ENCODE results near the gene EDN1. TPM values are rescaled to one million over a fixed set of nuclear protein-coding genes. Genes with fewer than 3 reads are reported as not detected.

Gene EDN1
- total RNA-seq, 1 donor from 2014 or later = 64.4 TPM

DNA sequence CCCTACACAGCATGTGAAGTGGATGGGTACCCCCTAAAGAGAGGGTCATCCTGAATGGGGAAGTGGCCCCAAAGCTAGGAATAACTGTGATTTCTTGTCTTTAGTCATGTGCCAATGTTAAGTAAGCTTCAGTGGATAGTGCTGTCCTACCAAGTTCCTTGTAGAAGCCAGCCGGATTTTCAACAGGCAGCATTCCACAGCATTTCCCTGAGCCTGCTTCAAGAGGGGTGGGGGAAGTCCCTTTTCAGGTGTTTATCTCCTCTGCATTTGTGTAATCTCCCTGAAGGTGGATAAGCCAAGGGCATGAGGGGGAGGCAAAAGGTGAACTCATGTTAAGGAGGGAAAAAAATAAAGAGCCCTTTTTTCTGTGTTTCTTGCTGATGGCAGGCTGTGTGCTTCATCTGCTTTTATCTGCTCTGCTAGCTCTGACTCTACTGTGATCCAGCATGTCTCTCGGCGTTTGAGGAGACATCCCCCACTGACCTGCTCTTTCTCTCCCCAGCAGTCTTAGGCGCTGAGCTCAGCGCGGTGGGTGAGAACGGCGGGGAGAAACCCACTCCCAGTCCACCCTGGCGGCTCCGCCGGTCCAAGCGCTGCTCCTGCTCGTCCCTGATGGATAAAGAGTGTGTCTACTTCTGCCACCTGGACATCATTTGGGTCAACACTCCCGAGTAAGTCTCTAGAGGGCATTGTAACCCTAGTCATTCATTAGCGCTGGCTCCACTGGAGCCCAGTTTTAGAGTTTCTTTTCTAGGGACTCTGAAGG lies 1.9 kb downstream of the EDN1 start:
- FAIRE-seq = no peak
- Mint-ChIP-seq H3K27me3 (ENCODE audit: low read depth, unreplicated experiment) (no peaks in the 10 kb centered on the region), H3K4me3 (ENCODE audit: unreplicated experiment) (peak overlapping the region; percentile 92), H3K9me3 (ENCODE audit: unreplicated experiment) (peaks cover 1% of the 10 kb centered on the region), H3K27ac (ENCODE audit: unreplicated experiment) (peak overlapping the region; percentile 84), H3K4me1 (ENCODE audit: low read depth, unreplicated experiment) (peaks cover 25% of the 10 kb centered on the region), H3K36me3 (ENCODE audit: low read depth, unreplicated experiment) (peaks cover 12% of the 10 kb centered on the region)
- H3K4me3 ChIP-seq (ENCODE audit: insufficient read depth, low read depth, low read length) = peak overlapping the region; percentile 83
- H3K4me1 ChIP-seq (ENCODE audit: insufficient read depth, low read length) = peaks cover 36% of the 10 kb centered on the region
- peak; percentile 39 for DNase-seq (ENCODE audit: low read depth)
- no peaks in the 10 kb centered on the region for H3K9me3 ChIP-seq (ENCODE audit: insufficient read depth, low read depth, low read length)
- no peaks in the 10 kb centered on the region for H3K27me3 ChIP-seq (ENCODE audit: insufficient read depth, low read length)
- H3K4me2 ChIP-seq (ENCODE audit: low read length) = peak overlapping the region; percentile 97
- H2AFZ ChIP-seq (ENCODE audit: low read depth, low read length) = peak overlapping the region; percentile 58
- peak overlapping the region; percentile 32 for H3K27ac ChIP-seq (ENCODE audit: low read depth, low read length)
- peaks cover 22% of the 10 kb centered on the region for H3K36me3 ChIP-seq (ENCODE audit: insufficient read depth, low read length)
- H3K9ac ChIP-seq (ENCODE audit: low read length) = peak overlapping the region; percentile 93
- TF ChIP-seq, protein P1, sequence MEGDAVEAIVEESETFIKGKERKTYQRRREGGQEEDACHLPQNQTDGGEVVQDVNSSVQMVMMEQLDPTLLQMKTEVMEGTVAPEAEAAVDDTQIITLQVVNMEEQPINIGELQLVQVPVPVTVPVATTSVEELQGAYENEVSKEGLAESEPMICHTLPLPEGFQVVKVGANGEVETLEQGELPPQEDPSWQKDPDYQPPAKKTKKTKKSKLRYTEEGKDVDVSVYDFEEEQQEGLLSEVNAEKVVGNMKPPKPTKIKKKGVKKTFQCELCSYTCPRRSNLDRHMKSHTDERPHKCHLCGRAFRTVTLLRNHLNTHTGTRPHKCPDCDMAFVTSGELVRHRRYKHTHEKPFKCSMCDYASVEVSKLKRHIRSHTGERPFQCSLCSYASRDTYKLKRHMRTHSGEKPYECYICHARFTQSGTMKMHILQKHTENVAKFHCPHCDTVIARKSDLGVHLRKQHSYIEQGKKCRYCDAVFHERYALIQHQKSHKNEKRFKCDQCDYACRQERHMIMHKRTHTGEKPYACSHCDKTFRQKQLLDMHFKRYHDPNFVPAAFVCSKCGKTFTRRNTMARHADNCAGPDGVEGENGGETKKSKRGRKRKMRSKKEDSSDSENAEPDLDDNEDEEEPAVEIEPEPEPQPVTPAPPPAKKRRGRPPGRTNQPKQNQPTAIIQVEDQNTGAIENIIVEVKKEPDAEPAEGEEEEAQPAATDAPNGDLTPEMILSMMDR (IDR thresholded peaks at IDR 0.05; ENCODE audit: insufficient read depth, low read depth, low read length) = peak; percentile 22
- no peak for TF ChIP-seq EZH2 (IDR thresholded peaks at IDR 0.05; ENCODE audit: insufficient read depth, low read length)
- peaks cover 20% of the 10 kb centered on the region for H3K79me2 ChIP-seq (ENCODE audit: insufficient read depth, low read length)
- H4K20me1 ChIP-seq (ENCODE audit: insufficient read depth, low read length) = peaks cover 20% of the 10 kb centered on the region

DNA sequence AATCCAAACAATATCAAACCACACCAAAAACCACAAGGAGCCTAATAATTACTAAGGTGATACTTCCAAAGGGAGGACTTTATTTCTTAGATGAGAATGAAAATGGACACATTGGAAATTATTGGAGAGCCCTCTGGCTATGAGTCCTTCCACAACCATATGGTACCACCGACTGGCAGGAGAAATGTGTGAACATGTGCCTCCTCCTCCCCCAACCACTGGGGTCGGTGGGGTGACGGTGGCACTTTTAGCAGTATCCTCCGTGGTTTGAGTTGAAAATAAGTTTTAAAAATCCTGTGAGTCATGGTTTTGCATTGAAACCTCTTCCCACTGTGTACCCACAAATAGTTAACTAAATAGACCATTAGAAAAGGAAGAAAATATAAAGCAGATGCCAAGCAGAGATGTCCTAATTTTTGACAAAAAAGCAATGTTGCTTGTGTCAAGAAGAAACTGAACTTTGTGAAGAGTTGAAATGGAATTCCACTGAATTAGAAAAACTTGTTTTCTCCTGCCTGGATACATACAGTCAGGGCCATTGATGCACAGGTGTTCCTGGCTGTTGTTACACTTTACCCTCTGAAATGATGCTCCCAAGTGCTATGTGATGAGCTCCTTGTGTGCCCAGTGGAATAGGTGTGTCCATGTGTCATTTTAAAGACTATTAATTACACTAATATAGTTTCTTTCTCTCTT lies 3.2 kb downstream of the EDN1 start:
- Mint-ChIP-seq H3K9me3 (ENCODE audit: unreplicated experiment) (no peaks in the 10 kb centered on the region), H3K27ac (ENCODE audit: unreplicated experiment) (no peak overlapping the region), H3K27me3 (ENCODE audit: low read depth, unreplicated experiment) (no peaks in the 10 kb centered on the region), H3K36me3 (ENCODE audit: low read depth, unreplicated experiment) (peaks cover 12% of the 10 kb centered on the region), H3K4me3 (ENCODE audit: unreplicated experiment) (peak overlapping the region; percentile 92), H3K4me1 (ENCODE audit: low read depth, unreplicated experiment) (peaks cover 33% of the 10 kb centered on the region)
- H2AFZ ChIP-seq (ENCODE audit: low read depth, low read length) = no peak overlapping the region
- H3K27ac ChIP-seq (ENCODE audit: low read depth, low read length) = no peak overlapping the region
- DNase-seq (ENCODE audit: low read depth) = no peak
- H3K79me2 ChIP-seq (ENCODE audit: insufficient read depth, low read length) = peaks cover 20% of the 10 kb centered on the region
- H3K4me2 ChIP-seq (ENCODE audit: low read length) = peak overlapping the region; percentile 97
- peak overlapping the region; percentile 83 for H3K4me3 ChIP-seq (ENCODE audit: insufficient read depth, low read depth, low read length)
- peaks cover 33% of the 10 kb centered on the region for H3K36me3 ChIP-seq (ENCODE audit: insufficient read depth, low read length)
- H3K4me1 ChIP-seq (ENCODE audit: insufficient read depth, low read length) = peaks cover 36% of the 10 kb centered on the region
- H3K9ac ChIP-seq (ENCODE audit: low read length) = peak overlapping the region; percentile 93
- TF ChIP-seq, protein P1 (IDR thresholded peaks at IDR 0.05; ENCODE audit: insufficient read depth, low read depth, low read length) = no peak
- TF ChIP-seq EZH2 (IDR thresholded peaks at IDR 0.05; ENCODE audit: insufficient read depth, low read length) = no peak
- no peaks in the 10 kb centered on the region for H3K9me3 ChIP-seq (ENCODE audit: insufficient read depth, low read depth, low read length)
- FAIRE-seq = no peak
- no peaks in the 10 kb centered on the region for H3K27me3 ChIP-seq (ENCODE audit: insufficient read depth, low read length)
- H4K20me1 ChIP-seq (ENCODE audit: insufficient read depth, low read length) = peaks cover 20% of the 10 kb centered on the region

Data from astrocyte (in vitro differentiated cells and primary cell).